GM13977 (cell line): ENCODE data around the gene GALNTL6.

Source experiments
- DNase-seq: peaks from one replicate; pipeline ENCODE4 v3.0.0; 2012; ENCODE audit warnings: low spot score
- CTCF ChIP-seq: IDR thresholded peaks from 2 replicates; pipeline ENCODE4 v1.5.1; 2012; ENCODE audit warnings: mild to moderate bottlenecking, control low read depth; ENCODE audit not compliant: insufficient read depth; ENCODE audit errors: extremely low read depth, missing control alignments
- in situ Hi-C: fragments of 300-500 bp; cut with MboI; formaldehyde crosslinking; loops from one replicate; pipeline ENCODE4 v1.12.0; 2022; ENCODE audit warnings: low sequenced_read_pairs, low pct_unique_long_range_greater_than_20kb, mixed read lengths, inconsistent platforms; ENCODE audit not compliant: unreplicated experiment

Gene GALNTL6

GRCh38 chr4:172348426-172348825 lies 535.2 kb downstream of the GALNTL6 start:
- DNase-seq: no peak
- in situ Hi-C loops: no loop called here
- TF ChIP-seq CTCF: no peak

- in situ Hi-C loops: no loop called here
- no peak for DNase-seq
- no peak for TF ChIP-seq CTCF
These were observed 539.2 kb downstream of the GALNTL6 start for GRCh38 chr4:172352356-172352755.

GRCh38 chr4:172356016-172356415 lies 542.8 kb downstream of the GALNTL6 start:
- no peak for TF ChIP-seq CTCF
- no peak for DNase-seq
- in situ Hi-C loops: no loop called here

GRCh38 chr4:172357006-172357540 lies 543.9 kb downstream of the GALNTL6 start:
- in situ Hi-C loops: no loop called here
- no peak for DNase-seq
- no peak for TF ChIP-seq CTCF

GRCh38 chr4:172362569-172362968 lies 549.4 kb downstream of the GALNTL6 start:
- in situ Hi-C loops: no loop called here
- DNase-seq: no peak
- TF ChIP-seq CTCF: no peak

GRCh38 chr4:172369471-172369959 lies 556.3 kb downstream of the GALNTL6 start:
- no peak for TF ChIP-seq CTCF
- in situ Hi-C loops: no loop called here
- no peak for DNase-seq
